ENCODE data around the gene TBCB. TPM values are rescaled to one million over a fixed set of nuclear protein-coding genes. Genes with fewer than 3 reads are reported as not detected.

TBCB gene
- total RNA-seq, 2 donors from 2014 or later: 107 to 110 TPM

DNA sequence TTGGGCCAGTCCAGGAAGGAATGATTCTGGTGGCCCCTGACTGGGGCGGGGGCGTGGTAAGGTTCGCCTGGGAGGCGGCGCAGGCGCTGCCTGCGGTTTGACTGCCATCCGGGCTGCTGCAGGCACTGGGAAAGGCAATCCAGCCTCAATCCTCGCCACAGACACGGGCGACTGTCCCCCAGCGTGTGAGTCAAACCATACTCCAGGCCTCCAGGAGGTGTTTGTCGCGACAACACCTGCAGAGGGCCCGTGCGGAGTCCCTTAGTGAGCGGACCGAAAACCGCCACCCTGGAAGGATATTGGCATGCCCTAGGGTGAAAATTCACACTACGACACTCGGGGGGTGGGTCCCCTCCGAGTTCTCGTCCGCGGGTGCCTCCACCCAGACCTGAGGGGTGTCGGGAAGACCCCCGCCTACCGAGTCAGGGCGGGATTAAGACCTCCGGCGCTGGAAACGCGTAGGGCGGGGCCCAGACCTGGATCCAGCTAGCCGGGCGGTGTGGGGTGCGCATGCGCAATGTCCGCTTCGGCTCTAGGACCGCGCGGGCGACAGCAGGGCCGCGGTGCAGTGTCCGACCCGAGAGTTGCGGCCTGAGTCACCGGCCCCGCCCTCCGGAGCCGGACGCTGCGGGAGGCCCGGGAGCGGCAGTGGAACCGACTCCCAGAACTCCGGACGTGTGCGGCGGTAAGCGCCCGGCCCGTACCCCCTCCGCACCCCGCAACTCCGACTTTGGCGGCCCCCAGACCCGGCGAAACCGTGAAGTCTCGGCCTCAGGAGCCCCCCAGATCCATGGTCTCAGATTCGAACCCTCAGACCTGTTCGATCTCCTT is 24.4 kb downstream of the TBCB start, which contains the start of gene CAPNS1:
Gene CAPNS1, plus strand, starts transcription at position 594 of the 831 bp plus-strand sequence. CDS start 946 bp downstream, outside the sequence.
- Histone ChIP-seq H3K4me1 (peaks cover 0 to 35% of the 10 kb centered on the region in 2 donors), H3K27ac (peak within 1 kb of the TSS; percentile 97 to 100), H3K9me3 (no peaks in the 10 kb centered on the region), H3K36me3 (peaks cover 25% of the 10 kb centered on the region), H3K27me3 (no peaks in the 10 kb centered on the region), H3K4me3 (peak within 1 kb of the TSS; percentile 80 to 99)
- TF ChIP-seq, protein P1, sequence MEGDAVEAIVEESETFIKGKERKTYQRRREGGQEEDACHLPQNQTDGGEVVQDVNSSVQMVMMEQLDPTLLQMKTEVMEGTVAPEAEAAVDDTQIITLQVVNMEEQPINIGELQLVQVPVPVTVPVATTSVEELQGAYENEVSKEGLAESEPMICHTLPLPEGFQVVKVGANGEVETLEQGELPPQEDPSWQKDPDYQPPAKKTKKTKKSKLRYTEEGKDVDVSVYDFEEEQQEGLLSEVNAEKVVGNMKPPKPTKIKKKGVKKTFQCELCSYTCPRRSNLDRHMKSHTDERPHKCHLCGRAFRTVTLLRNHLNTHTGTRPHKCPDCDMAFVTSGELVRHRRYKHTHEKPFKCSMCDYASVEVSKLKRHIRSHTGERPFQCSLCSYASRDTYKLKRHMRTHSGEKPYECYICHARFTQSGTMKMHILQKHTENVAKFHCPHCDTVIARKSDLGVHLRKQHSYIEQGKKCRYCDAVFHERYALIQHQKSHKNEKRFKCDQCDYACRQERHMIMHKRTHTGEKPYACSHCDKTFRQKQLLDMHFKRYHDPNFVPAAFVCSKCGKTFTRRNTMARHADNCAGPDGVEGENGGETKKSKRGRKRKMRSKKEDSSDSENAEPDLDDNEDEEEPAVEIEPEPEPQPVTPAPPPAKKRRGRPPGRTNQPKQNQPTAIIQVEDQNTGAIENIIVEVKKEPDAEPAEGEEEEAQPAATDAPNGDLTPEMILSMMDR (IDR thresholded peaks at IDR 0.05): peak in 1 of 2 donors; percentile 25
- DNase-seq (ENCODE audit: low spot score): peak; percentile 96

DNA sequence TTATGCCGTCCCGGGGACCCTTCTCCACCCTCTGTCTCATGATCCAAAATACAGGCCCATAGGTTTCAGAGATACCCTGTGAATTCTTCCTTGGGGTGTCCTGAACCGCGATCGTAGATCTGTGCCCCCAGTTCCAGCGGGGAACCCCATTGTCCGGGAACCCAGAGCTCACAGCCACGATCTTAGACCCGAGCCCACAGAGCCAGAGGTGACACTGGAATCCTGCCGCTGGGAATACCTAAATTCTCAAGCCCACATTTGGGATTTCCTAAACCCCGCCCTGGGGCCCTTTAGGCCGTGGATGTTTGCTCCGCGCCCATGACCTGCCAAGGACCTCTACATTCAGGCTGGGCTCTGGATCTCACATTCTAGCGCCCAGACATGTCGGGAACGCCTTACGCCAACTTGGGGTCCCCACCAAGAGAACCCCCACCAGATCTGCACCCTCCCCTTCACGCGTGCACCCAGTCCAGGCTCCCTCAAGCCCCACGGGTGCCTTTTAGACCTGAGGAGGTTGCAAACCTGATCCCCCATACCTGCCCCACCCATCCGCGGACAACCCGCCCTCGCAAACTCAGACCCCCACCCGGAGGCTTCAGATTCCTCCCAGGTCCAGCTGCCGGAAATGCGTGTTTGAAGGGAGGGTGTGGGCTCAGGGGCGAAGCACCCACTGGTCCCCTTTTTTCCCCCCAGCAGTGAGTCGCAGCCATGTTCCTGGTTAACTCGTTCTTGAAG is 25.2 kb downstream of the TBCB start:
- Histone ChIP-seq H3K4me3 (peak overlapping the region; percentile 80 to 99), H3K9me3 (no peaks in the 10 kb centered on the region), H3K4me1 (peaks cover 0 to 35% of the 10 kb centered on the region in 2 donors), H3K27me3 (no peaks in the 10 kb centered on the region), H3K36me3 (peaks cover 33% of the 10 kb centered on the region), H3K27ac (peak overlapping the region; percentile 97 to 100)
- no peak for DNase-seq (ENCODE audit: low spot score)
- TF ChIP-seq, protein P1 (IDR thresholded peaks at IDR 0.05): no peak

DNA sequence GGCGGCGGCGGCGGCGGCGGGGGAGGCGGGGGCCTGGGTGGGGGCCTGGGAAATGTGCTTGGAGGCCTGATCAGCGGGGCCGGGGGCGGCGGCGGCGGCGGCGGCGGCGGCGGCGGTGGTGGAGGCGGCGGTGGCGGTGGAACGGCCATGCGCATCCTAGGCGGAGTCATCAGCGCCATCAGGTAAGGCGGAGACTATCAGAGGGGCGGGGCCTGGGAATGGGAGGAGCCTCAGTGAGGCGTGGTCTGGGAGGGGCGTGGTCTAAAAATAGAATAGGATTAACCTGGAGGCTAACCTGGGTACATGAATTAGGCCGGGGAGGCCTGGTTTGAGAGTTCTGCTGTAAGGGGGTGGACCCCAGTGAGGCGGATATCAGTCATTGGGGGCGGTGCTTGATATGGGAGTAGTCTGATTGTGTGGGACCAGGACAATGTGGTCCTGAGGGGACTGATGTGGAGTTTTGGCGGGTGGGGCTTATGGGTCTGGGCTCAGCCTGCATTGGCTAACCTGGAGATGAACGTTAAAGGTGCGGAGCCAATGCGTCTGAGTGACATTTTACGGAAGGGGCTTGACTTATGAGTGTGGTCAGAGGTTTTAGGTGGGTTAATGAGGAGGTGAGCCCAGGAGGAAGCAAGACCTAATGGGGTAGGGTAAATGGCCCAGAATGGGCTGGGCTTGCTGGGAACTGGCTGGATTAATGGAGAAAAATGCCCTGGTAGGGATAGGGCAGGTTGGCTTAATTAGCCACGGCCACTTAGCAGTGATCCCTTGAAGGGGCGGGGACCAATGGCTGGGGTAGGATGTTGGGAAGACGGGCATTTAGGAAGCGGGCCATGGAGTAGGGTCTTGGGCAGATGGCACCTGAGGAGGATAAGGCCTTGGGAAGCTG is 26.0 kb downstream of the TBCB start:
- Histone ChIP-seq H3K9me3 (no peaks in the 10 kb centered on the region), H3K36me3 (peaks cover 41% of the 10 kb centered on the region), H3K27ac (peak overlapping the region; percentile 97 to 100), H3K4me3 (peak overlapping the region; percentile 80 to 99), H3K27me3 (no peaks in the 10 kb centered on the region), H3K4me1 (peaks cover 0 to 30% of the 10 kb centered on the region in 2 donors)
- peak; percentile 92 for DNase-seq (ENCODE audit: low spot score)
- TF ChIP-seq, protein P1 (IDR thresholded peaks at IDR 0.05): no peak

DNA sequence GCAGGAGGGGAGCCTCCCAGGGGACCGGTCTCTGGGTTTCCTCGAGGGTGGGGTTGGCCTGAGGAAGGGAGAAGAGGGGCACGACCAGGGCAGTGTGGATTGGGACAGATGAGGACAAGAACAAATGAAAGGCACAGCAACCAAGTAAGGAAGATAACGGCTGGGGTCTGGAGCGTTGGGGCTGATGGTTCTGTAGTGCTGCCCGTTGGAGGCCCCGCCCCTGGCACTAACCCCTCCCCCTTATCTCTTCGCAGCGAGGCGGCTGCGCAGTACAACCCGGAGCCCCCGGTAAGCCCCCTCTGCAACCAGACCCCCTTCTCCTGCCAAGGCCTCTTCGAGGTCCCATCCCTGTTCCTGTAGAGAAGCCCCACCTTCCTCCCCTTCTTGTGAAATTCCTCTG is 26.8 kb downstream of the TBCB start:
- DNase-seq (ENCODE audit: low spot score): no peak
- Histone ChIP-seq H3K9me3 (no peaks in the 10 kb centered on the region), H3K4me3 (no peak overlapping the region), H3K27me3 (no peaks in the 10 kb centered on the region), H3K36me3 (peaks cover 49% of the 10 kb centered on the region), H3K4me1 (peaks cover 0 to 23% of the 10 kb centered on the region in 2 donors), H3K27ac (peak overlapping the region; percentile 97 to 100)
- TF ChIP-seq, protein P1 (IDR thresholded peaks at IDR 0.05): no peak

DNA sequence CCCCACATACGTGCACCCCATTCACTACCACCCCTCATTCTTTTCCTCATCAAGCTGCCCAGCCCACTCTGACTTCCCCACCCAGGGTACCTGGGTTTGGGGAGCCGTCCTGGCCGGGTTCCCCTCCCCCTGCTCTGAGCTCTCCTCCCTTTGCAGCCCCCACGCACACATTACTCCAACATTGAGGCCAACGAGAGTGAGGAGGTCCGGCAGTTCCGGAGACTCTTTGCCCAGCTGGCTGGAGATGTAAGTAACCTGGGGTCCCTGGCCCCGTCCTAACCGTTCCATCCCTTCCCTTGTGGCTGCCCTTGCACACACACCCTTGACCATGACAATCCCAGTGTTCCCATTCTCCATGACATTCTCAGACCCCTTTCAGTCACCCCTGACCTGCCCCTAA is 27.2 kb downstream of the TBCB start:
- no peaks in the 10 kb centered on the region for H3K9me3 ChIP-seq
- peaks cover 53% of the 10 kb centered on the region for H3K36me3 ChIP-seq
- H3K27me3 ChIP-seq: no peaks in the 10 kb centered on the region
- peaks cover 0 to 19% of the 10 kb centered on the region in 2 donors for H3K4me1 ChIP-seq
- H3K4me3 ChIP-seq: no peak overlapping the region
- DNase-seq (ENCODE audit: low spot score): no peak
- H3K27ac ChIP-seq: no peak overlapping the region
- TF ChIP-seq, protein P1 (IDR thresholded peaks at IDR 0.05): no peak
